GM23338 (cell line): ENCODE data around the gene ABHD17B. TPM values are rescaled to one million over a fixed set of nuclear protein-coding genes. Genes with fewer than 3 reads are reported as not detected.

ENCODE experiments used
- ATAC-seq: fragments of 200-7000 bp; cut with Tn5 transposase; 3 replicates; pipeline ENCODE4 v1.9.1; 2020
- DNase-seq: peaks from one replicate; pipeline ENCODE4 v3.0.0-alpha.2; 2015; ENCODE audit warnings: low spot score
- H2AFZ ChIP-seq: fragments of 200-600 bp; sonication (generic); 2 replicates; pipeline ENCODE4 v1.8.0; 2016; ENCODE audit warnings: antibody characterized with exemption, mild to moderate bottlenecking, moderate library complexity
- H3F3A ChIP-seq: fragments of 200-600 bp; sonication (generic); replicated peaks from 2 replicates; pipeline ENCODE4 v1.8.0; 2017; ENCODE audit warnings: antibody characterized with exemption, mixed run types, low read depth
- H3K27ac ChIP-seq: fragments of 200-600 bp; sonication (generic); 2 replicates; pipeline ENCODE4 v1.6.1; 2016; ENCODE audit warnings: low read depth
- H3K27me3 ChIP-seq: fragments of 200-600 bp; sonication (generic); 2 replicates; pipeline ENCODE4 v1.8.0; 2016; ENCODE audit warnings: mild to moderate bottlenecking, mixed run types, moderate library complexity; ENCODE audit not compliant: insufficient read depth
- H3K36me3 ChIP-seq: fragments of 200-600 bp; sonication (generic); 2 replicates; pipeline ENCODE4 v1.8.0; 2016; ENCODE audit warnings: mild to moderate bottlenecking; ENCODE audit not compliant: insufficient read depth
- H3K4me1 ChIP-seq: fragments of 200-600 bp; sonication (generic); 2 replicates; pipeline ENCODE4 v1.8.0; 2016; ENCODE audit warnings: mild to moderate bottlenecking, moderate library complexity; ENCODE audit not compliant: insufficient read depth
- H3K4me2 ChIP-seq: fragments of 200-600 bp; sonication (generic); 2 replicates; pipeline ENCODE4 v1.7.1; 2017; ENCODE audit warnings: mixed run types
- H3K4me3 ChIP-seq: fragments of 200-600 bp; sonication (generic); 2 replicates; pipeline ENCODE4 v1.6.1; 2016; ENCODE audit warnings: mixed run types
- H3K79me2 ChIP-seq: fragments of 200-600 bp; sonication (generic); replicated peaks from 2 replicates; pipeline ENCODE4 v1.8.0; 2017; ENCODE audit warnings: mild to moderate bottlenecking; ENCODE audit not compliant: insufficient read depth
- H3K9me2 ChIP-seq: fragments of 200-600 bp; sonication (generic); 2 replicates; pipeline ENCODE4 v1.8.0; 2017; ENCODE audit not compliant: insufficient read depth
- H4K20me1 ChIP-seq: fragments of 200-600 bp; sonication (generic); replicated peaks from 2 replicates; pipeline ENCODE4 v1.8.0; 2017; ENCODE audit warnings: mild to moderate bottlenecking; ENCODE audit not compliant: insufficient read depth
- H3K27ac Mint-ChIP-seq: 2 replicates; pipeline ENCODE4 v1.8.0; 2020; ENCODE audit warnings: inconsistent platforms, mild to moderate bottlenecking, moderate library complexity, mixed read lengths
- H3K27me3 Mint-ChIP-seq: 3 replicates; pipeline ENCODE4 v1.8.0; 2022; ENCODE audit warnings: low read depth, mild to moderate bottlenecking, moderate library complexity, mixed read lengths, inconsistent platforms; ENCODE audit not compliant: insufficient read depth, poor library complexity
- H3K36me3 Mint-ChIP-seq: 3 replicates; pipeline ENCODE4 v1.8.0; 2021; ENCODE audit warnings: low read depth, mild to moderate bottlenecking, inconsistent platforms, moderate library complexity, mixed read lengths
- H3K4me1 Mint-ChIP-seq: 3 replicates; pipeline ENCODE4 v1.8.0; 2020; ENCODE audit warnings: mild to moderate bottlenecking, inconsistent platforms, mixed read lengths
- H3K4me3 Mint-ChIP-seq: 3 replicates; pipeline ENCODE4 v1.8.0; 2021; ENCODE audit warnings: moderate library complexity, mild to moderate bottlenecking, inconsistent platforms, mixed read lengths
- H3K9me3 Mint-ChIP-seq: 3 replicates; pipeline ENCODE4 v1.8.0; 2020; ENCODE audit warnings: moderate library complexity, mild to moderate bottlenecking, inconsistent platforms, mixed read lengths
- CREB1 ChIP-seq: fragments of 250-450 bp; sonication (Bioruptor Pico); IDR thresholded peaks from 2 replicates; pipeline ENCODE4 v1.5.0; 2020; ENCODE audit warnings: low read depth, mild to moderate bottlenecking, moderate library complexity
- CTCF ChIP-seq, 2 experiments: fragments of 200-600 bp in 1 of 2; sonication (generic) in 1 of 2; conservative IDR thresholded peaks; 2 replicates each; pipeline versions ENCODE4 v1.5.1 to v1.6.1; 2016 to 2017; ENCODE audit warnings: antibody characterized with exemption in 2 of 2, low read depth in 2 of 2, mild to moderate bottlenecking in 2 of 2, moderate library complexity in 1 of 2
- EZH2 ChIP-seq: fragments of 200-600 bp; sonication (generic); IDR thresholded peaks from one replicate; pipeline ENCODE4 v1.8.0; 2017; ENCODE audit warnings: antibody characterized with exemption, mild to moderate bottlenecking, low read depth; ENCODE audit not compliant: unreplicated experiment
- EZH2phosphoT487 ChIP-seq: fragments of 200-600 bp; sonication (generic); IDR thresholded peaks from one replicate; pipeline ENCODE4 v1.8.1; 2018; ENCODE audit warnings: antibody characterized with exemption; ENCODE audit not compliant: unreplicated experiment
- JUNB ChIP-seq: IDR thresholded peaks from one replicate; pipeline ENCODE4 v1.6.1; 2016; ENCODE audit warnings: antibody characterized with exemption; ENCODE audit not compliant: unreplicated experiment
- NANOG ChIP-seq: IDR thresholded peaks from 2 replicates; pipeline ENCODE4 v1.6.1; 2016; ENCODE audit warnings: antibody characterized with exemption, borderline replicate concordance
- POLR2AphosphoS5 ChIP-seq: IDR thresholded peaks from 2 replicates; pipeline ENCODE4 v1.6.1; 2016; ENCODE audit warnings: antibody characterized with exemption, low read depth
- STAT1 ChIP-seq: IDR thresholded peaks from one replicate; pipeline ENCODE4 v1.6.1; 2016; ENCODE audit warnings: antibody characterized with exemption; ENCODE audit not compliant: unreplicated experiment
- ZNF114 ChIP-seq: fragments of 250-450 bp; sonication (Bioruptor Pico); IDR thresholded peaks from 2 replicates; pipeline ENCODE4 v1.5.0; 2020; ENCODE audit warnings: mild to moderate bottlenecking, moderate library complexity
- ZNF331 ChIP-seq: fragments of 250-450 bp; sonication (Bioruptor Pico); IDR thresholded peaks from 2 replicates; pipeline ENCODE4 v1.5.0; 2020; ENCODE audit warnings: low read depth, mild to moderate bottlenecking, moderate library complexity
- polyA plus RNA-seq: library from polyadenylated mRNA; unstranded; fragments of >200 nt; fragmentation: Nextera tagmentation; extraction: Ambion mirVana; gene quantifications from 2 replicates; pipeline ENCODE4 v1.2.1, GENCODE V29; 2016
- total RNA-seq: library from RNA; depleted of rRNA; stranded (reverse); fragments of >200 nt; shearing (Covaris generic); gene quantifications from 2 replicates; pipeline ENCODE4 v1.2.3, GENCODE V29; 2014
- TF ChIP-seq, protein P1 (sequence below): IDR thresholded peaks from 2 replicates; pipeline ENCODE4 v1.6.1; 2016; ENCODE audit warnings: antibody characterized with exemption
- TF ChIP-seq, protein P2 (sequence below): IDR thresholded peaks from one replicate; pipeline ENCODE4 v1.6.1; 2018; ENCODE audit warnings: antibody characterized with exemption; ENCODE audit not compliant: unreplicated experiment
- TF ChIP-seq, protein P3 (sequence below): fragments of 250-450 bp; sonication (Bioruptor Pico); IDR thresholded peaks from 2 replicates; pipeline ENCODE4 v1.5.0; 2020; ENCODE audit warnings: mild to moderate bottlenecking, moderate library complexity

Gene ABHD17B
- total and polyA plus RNA-seq, 2 experiments from 2014 or later = 32.2 to 112 TPM

DNA sequence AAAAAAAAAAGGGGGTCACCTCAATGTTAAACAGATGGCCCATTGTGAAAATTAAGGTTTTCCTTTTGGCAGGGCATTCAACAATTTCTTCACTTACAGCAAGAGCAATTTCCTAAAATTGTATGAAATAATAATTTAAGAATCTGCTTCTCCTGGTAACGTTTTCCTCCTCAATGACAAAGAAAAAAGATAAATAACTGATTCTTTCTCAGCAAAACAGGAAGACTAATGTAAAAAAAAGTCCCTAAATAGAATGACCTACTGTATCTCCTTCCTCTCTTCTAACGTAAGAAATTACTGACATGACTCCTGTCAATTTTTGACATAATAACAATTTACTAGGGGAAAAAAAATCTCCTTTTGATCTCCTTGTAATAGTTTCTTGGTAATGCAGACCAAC, 25.5 kb downstream of the ABHD17B start:
- H4K20me1 ChIP-seq = peaks cover 65% of the 10 kb centered on the region
- DNase-seq = no peak
- H3K4me3 Mint-ChIP-seq = no peak overlapping the region
- TF ChIP-seq, protein P1, sequence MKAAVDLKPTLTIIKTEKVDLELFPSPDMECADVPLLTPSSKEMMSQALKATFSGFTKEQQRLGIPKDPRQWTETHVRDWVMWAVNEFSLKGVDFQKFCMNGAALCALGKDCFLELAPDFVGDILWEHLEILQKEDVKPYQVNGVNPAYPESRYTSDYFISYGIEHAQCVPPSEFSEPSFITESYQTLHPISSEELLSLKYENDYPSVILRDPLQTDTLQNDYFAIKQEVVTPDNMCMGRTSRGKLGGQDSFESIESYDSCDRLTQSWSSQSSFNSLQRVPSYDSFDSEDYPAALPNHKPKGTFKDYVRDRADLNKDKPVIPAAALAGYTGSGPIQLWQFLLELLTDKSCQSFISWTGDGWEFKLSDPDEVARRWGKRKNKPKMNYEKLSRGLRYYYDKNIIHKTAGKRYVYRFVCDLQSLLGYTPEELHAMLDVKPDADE = no peak
- TF ChIP-seq, protein P2, sequence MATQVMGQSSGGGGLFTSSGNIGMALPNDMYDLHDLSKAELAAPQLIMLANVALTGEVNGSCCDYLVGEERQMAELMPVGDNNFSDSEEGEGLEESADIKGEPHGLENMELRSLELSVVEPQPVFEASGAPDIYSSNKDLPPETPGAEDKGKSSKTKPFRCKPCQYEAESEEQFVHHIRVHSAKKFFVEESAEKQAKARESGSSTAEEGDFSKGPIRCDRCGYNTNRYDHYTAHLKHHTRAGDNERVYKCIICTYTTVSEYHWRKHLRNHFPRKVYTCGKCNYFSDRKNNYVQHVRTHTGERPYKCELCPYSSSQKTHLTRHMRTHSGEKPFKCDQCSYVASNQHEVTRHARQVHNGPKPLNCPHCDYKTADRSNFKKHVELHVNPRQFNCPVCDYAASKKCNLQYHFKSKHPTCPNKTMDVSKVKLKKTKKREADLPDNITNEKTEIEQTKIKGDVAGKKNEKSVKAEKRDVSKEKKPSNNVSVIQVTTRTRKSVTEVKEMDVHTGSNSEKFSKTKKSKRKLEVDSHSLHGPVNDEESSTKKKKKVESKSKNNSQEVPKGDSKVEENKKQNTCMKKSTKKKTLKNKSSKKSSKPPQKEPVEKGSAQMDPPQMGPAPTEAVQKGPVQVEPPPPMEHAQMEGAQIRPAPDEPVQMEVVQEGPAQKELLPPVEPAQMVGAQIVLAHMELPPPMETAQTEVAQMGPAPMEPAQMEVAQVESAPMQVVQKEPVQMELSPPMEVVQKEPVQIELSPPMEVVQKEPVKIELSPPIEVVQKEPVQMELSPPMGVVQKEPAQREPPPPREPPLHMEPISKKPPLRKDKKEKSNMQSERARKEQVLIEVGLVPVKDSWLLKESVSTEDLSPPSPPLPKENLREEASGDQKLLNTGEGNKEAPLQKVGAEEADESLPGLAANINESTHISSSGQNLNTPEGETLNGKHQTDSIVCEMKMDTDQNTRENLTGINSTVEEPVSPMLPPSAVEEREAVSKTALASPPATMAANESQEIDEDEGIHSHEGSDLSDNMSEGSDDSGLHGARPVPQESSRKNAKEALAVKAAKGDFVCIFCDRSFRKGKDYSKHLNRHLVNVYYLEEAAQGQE = no peak
- TF ChIP-seq POLR2AphosphoS5 (no peak), ZNF114 (no peak), JUNB (no peak), ZNF331 (CRISPR knock-in tag) (no peak), CREB1 (CRISPR knock-in tag) (no peak), NANOG (no peak), EZH2 (no peak), CTCF (conservative IDR thresholded peaks at IDR 0.05; ENCODE audit: low read depth in 2 of 2) (no peak), STAT1 (no peak), EZH2phosphoT487 (no peak)
- TF ChIP-seq, protein P3, sequence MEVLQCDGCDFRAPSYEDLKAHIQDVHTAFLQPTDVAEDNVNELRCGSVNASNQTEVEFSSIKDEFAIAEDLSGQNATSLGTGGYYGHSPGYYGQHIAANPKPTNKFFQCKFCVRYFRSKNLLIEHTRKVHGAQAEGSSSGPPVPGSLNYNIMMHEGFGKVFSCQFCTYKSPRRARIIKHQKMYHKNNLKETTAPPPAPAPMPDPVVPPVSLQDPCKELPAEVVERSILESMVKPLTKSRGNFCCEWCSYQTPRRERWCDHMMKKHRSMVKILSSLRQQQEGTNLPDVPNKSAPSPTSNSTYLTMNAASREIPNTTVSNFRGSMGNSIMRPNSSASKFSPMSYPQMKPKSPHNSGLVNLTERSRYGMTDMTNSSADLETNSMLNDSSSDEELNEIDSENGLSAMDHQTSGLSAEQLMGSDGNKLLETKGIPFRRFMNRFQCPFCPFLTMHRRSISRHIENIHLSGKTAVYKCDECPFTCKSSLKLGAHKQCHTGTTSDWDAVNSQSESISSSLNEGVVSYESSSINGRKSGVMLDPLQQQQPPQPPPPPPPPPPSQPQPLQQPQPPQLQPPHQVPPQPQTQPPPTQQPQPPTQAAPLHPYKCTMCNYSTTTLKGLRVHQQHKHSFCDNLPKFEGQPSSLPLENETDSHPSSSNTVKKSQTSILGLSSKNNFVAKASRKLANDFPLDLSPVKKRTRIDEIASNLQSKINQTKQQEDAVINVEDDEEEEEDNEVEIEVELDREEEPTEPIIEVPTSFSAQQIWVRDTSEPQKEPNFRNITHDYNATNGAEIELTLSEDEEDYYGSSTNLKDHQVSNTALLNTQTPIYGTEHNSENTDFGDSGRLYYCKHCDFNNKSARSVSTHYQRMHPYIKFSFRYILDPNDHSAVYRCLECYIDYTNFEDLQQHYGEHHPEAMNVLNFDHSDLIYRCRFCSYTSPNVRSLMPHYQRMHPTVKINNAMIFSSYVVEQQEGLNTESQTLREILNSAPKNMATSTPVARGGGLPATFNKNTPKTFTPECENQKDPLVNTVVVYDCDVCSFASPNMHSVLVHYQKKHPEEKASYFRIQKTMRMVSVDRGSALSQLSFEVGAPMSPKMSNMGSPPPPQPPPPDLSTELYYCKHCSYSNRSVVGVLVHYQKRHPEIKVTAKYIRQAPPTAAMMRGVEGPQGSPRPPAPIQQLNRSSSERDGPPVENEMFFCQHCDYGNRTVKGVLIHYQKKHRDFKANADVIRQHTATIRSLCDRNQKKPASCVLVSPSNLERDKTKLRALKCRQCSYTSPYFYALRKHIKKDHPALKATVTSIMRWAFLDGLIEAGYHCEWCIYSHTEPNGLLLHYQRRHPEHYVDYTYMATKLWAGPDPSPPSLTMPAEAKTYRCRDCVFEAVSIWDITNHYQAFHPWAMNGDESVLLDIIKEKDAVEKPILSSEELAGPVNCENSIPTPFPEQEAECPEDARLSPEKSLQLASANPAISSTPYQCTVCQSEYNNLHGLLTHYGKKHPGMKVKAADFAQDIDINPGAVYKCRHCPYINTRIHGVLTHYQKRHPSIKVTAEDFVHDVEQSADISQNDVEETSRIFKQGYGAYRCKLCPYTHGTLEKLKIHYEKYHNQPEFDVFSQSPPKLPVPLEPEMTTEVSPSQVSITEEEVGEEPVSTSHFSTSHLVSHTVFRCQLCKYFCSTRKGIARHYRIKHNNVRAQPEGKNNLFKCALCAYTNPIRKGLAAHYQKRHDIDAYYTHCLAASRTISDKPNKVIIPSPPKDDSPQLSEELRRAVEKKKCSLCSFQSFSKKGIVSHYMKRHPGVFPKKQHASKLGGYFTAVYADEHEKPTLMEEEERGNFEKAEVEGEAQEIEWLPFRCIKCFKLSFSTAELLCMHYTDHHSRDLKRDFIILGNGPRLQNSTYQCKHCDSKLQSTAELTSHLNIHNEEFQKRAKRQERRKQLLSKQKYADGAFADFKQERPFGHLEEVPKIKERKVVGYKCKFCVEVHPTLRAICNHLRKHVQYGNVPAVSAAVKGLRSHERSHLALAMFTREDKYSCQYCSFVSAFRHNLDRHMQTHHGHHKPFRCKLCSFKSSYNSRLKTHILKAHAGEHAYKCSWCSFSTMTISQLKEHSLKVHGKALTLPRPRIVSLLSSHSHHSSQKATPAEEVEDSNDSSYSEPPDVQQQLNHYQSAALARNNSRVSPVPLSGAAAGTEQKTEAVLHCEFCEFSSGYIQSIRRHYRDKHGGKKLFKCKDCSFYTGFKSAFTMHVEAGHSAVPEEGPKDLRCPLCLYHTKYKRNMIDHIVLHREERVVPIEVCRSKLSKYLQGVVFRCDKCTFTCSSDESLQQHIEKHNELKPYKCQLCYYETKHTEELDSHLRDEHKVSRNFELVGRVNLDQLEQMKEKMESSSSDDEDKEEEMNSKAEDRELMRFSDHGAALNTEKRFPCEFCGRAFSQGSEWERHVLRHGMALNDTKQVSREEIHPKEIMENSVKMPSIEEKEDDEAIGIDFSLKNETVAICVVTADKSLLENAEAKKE (CRISPR knock-in tag) = no peak
- H2AFZ ChIP-seq = no peak overlapping the region
- H3F3A ChIP-seq = no peaks in the 10 kb centered on the region
- peaks cover 100% of the 10 kb centered on the region for H3K79me2 ChIP-seq
- no peak overlapping the region for H3K4me3 ChIP-seq
- peaks cover 22% of the 10 kb centered on the region; the same call in 1 of the 2 replicates for H3K4me1 ChIP-seq
- no peak overlapping the region for H3K27ac Mint-ChIP-seq
- H3K4me1 Mint-ChIP-seq = peaks cover 22% of the 10 kb centered on the region
- H3K36me3 ChIP-seq = no peaks in the 10 kb centered on the region
- no peaks in the 10 kb centered on the region for H3K27me3 ChIP-seq
- no peaks in the 10 kb centered on the region for H3K9me2 ChIP-seq
- H3K27me3 Mint-ChIP-seq = peaks cover 2% of the 10 kb centered on the region
- H3K27ac ChIP-seq = no peak overlapping the region
- peaks cover 19% of the 10 kb centered on the region for H3K9me3 Mint-ChIP-seq
- no peak for ATAC-seq
- H3K36me3 Mint-ChIP-seq = peaks cover 55% of the 10 kb centered on the region
- H3K4me2 ChIP-seq = no peak overlapping the region
